GM18861 (cell line): ENCODE measurements around the gene KCNMA1.
"Not testable (repeated sequence)": the region's sequence is repeated elsewhere in the genome, so short reads cannot be mapped to it uniquely, and the experiment has no call there.

ENCODE experiments used
- ATAC-seq: cut with Tn5 transposase; IDR thresholded peaks from one replicate; pipeline ENCODE4 v1.9.1; 2021; ENCODE audit not compliant: unreplicated experiment

KCNMA1 gene

GRCh38 chr10:77428691-77429395 is 208.8 kb downstream of the KCNMA1 start:
- no peak for ATAC-seq

GRCh38 chr10:77424257-77424656 is 213.4 kb downstream of the KCNMA1 start:
- ATAC-seq = no peak

- ATAC-seq = no peak
These were observed 214.9 kb downstream of the KCNMA1 start for GRCh38 chr10:77422491-77423338.

GRCh38 chr10:77421591-77421990 is 216.0 kb downstream of the KCNMA1 start:
- no peak for ATAC-seq

GRCh38 chr10:77420947-77421523 is 216.6 kb downstream of the KCNMA1 start:
- ATAC-seq = no peak

- no peak for ATAC-seq
These were observed 217.6 kb downstream of the KCNMA1 start for GRCh38 chr10:77419979-77420378.

- ATAC-seq = no peak
These were observed 218.6 kb downstream of the KCNMA1 start for GRCh38 chr10:77419056-77419455.

GRCh38 chr10:77417806-77418640 is 219.6 kb downstream of the KCNMA1 start:
- no peak for ATAC-seq

- no peak for ATAC-seq
These were observed 220.2 kb downstream of the KCNMA1 start for GRCh38 chr10:77417359-77417758.

- no peak for ATAC-seq
These were observed 221.1 kb downstream of the KCNMA1 start for GRCh38 chr10:77416311-77417135.

- ATAC-seq = no peak
These were observed 222.2 kb downstream of the KCNMA1 start for GRCh38 chr10:77415313-77415960.

GRCh38 chr10:77413231-77413630 is 224.4 kb downstream of the KCNMA1 start:
- ATAC-seq = no peak

GRCh38 chr10:77412573-77413133 is 225.0 kb downstream of the KCNMA1 start:
- ATAC-seq = not testable (repeated sequence)

- no peak for ATAC-seq
These were observed 225.8 kb downstream of the KCNMA1 start for GRCh38 chr10:77411805-77412204.

GRCh38 chr10:77410523-77410922 is 227.1 kb downstream of the KCNMA1 start:
- ATAC-seq = no peak

GRCh38 chr10:77409697-77410471 is 227.7 kb downstream of the KCNMA1 start:
- ATAC-seq = no peak

GRCh38 chr10:77408259-77408658 is 229.3 kb downstream of the KCNMA1 start:
- no peak for ATAC-seq

- no peak for ATAC-seq
These were observed 230.7 kb downstream of the KCNMA1 start for GRCh38 chr10:77406764-77407430.
